ENCODE measurements around the gene KCNN3.

The KCNN3 gene

DNA sequence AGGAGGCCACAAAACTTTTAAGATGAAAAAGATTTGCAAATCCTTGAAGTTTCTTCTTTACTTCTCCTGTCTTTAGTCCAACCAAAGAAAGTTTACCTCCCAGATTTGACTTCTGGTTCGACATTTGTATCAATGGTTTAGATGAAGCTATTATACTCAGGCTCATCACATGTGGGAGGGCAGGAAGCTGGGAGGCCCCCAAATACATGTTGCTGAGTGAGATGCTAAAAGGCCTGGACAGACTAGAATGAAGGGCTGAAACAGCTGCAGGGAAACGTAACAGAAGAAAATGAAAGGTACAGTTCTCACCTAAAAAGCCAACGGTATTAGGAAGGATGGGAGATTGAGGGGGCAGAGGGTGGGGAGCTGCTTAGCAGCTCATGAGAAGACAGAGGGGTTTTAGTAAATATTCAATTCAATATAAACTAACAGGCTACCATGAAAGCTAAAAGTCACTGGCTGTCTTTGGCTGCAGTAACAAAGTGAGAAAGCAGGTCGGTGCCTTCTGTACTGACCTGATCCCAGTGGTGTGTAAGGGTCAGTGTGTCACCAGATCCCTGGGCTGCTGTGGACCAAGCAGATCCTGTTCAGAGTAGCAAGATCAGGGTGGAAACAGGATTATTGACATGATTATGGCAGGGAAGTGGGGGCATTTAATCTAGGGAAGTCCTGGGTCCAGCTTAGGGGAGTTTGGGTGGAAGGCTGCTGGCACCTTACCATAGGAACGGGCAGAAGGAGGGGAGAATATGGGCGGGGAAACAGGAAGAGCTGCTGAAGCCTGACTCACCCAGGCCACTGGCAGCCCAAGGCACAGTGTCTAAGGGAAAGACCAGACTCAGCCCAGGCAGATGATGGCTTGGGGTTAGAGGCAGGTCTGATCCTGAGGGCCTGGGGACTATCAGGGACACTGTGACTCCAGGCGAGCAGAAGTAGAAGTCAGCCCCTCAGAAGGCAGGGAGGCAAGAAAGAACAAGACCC is 60.4 kb downstream of the KCNN3 start:
- H3K27ac ChIP-seq: peak overlapping the region in 1 of 2 donors; percentile 26
- H3K4me3 ChIP-seq: no peak overlapping the region
- DNase-seq (ENCODE audit: low spot score): no peak
- no peak for TF ChIP-seq CTCF (IDR thresholded peaks at IDR 0.05)

GRCh38 chr1:154808909-154809262 is 61.2 kb downstream of the KCNN3 start:
- DNase-seq (ENCODE audit: low spot score): no peak
- Histone ChIP-seq H3K27ac (peak overlapping the region in 1 of 2 donors; percentile 16), H3K4me3 (no peak overlapping the region)
- TF ChIP-seq CTCF (IDR thresholded peaks at IDR 0.05): no peak

- no peak for DNase-seq (ENCODE audit: low spot score)
- TF ChIP-seq CTCF (IDR thresholded peaks at IDR 0.05): no peak
- Histone ChIP-seq H3K27ac (peak overlapping the region in 1 of 2 donors; percentile 16), H3K4me3 (no peak overlapping the region)
Measured at GRCh38 chr1:154808261-154808908, 61.7 kb downstream of the KCNN3 start.

DNA sequence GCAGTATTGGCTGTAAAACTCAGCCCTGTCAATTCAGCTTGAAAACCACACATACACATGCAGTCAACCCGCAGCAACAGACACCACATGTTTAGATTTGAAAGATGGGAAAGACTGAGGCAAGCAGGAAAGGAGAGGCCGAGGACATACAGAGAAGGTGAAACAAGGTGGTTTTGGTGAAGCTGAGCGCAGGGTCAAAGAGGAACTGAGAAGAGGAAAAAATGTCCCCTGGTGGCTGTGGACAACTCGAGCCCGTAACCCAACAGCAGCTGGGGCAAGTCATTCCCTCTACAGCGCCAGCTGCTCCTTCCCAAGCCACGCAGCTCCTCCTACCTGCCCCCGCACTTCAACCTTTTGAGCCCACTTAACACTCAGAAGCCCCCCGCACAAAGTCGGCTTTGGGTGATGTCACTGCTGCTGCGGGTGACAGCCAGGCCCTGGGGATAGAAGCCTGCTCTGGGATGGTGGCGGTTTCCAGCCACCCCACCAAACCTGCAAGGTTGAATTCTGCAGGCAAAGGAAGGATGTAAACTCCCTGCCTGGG is 63.0 kb downstream of the KCNN3 start:
- no peak for TF ChIP-seq CTCF (IDR thresholded peaks at IDR 0.05)
- no peak overlapping the region for H3K4me3 ChIP-seq
- no peak for DNase-seq (ENCODE audit: low spot score)
- no peak overlapping the region for H3K27ac ChIP-seq

DNA sequence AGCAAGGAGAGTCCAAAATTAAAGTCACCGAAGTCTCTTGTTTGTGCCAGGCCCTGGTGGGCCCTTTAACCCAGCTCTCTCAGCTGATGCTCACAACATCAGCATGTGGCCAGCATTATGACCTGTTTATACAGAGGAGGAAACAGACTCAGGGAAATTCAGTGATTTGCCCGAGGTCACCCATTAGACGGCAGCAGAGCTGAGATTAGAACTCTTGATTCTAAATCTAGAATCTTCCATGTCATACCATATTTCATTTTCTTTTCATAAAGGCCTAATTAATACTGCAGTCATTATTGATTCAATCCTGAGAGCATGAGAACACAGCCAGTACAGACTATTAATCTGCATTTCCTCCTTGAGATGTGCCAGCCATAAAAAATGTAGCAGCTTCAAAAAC is 63.7 kb downstream of the KCNN3 start:
- TF ChIP-seq CTCF (IDR thresholded peaks at IDR 0.05): no peak
- no peak overlapping the region for H3K27ac ChIP-seq
- no peak for DNase-seq (ENCODE audit: low spot score)
- H3K4me3 ChIP-seq: no peak overlapping the region

GRCh38 chr1:154802982-154803920 is 66.8 kb downstream of the KCNN3 start:
- DNase-seq (ENCODE audit: low spot score): no peak
- no peak overlapping the region for H3K4me3 ChIP-seq
- no peak for TF ChIP-seq CTCF (IDR thresholded peaks at IDR 0.05)
- no peak overlapping the region for H3K27ac ChIP-seq
